PC-9 (cell line): ENCODE data around the gene SLC17A7. TPM values are rescaled to one million over a fixed set of nuclear protein-coding genes. Genes with fewer than 3 reads are reported as not detected.

Experiments
- BruUV-seq: library from RNA; stranded (reverse); fragments of 400-500 nt; replicated peaks from 2 replicates; lab custom pipeline; 2021; lab: Mats Ljungman, UMichigan
- CTCF ChIA-PET: fragments of 300-600 bp; sonication (Branson Sonifier 250); formaldehyde crosslinking; loops from one replicate; lab custom pipeline; 2022; ENCODE audit warnings: antibody characterized with exemption; lab: Charles Lee
- POLR2A ChIA-PET: fragments of 300-600 bp; sonication (Branson Sonifier 250); formaldehyde crosslinking; loops from one replicate; lab custom pipeline; 2022; ENCODE audit warnings: antibody characterized with exemption; ENCODE audit not compliant: unreplicated experiment; lab: Charles Lee
- DNase-seq, 2 experiments: peaks; one replicate each; pipeline versions ENCODE4 v3.0.0 to v3.0.0-alpha.2; 2015 to 2022; ENCODE audit warnings: mixed read lengths in 1 of 2
- H2AFZ ChIP-seq: fragments of 200-600 bp; sonication (generic); 2 replicates; pipeline ENCODE4 v1.8.1; 2017; ENCODE audit warnings: antibody characterized with exemption
- H3F3A ChIP-seq: fragments of 200-600 bp; sonication (generic); 2 replicates; pipeline ENCODE4 v1.8.1; 2017; ENCODE audit warnings: antibody characterized with exemption, mild to moderate bottlenecking, low read depth; ENCODE audit not compliant: insufficient read depth
- H3K27ac ChIP-seq: fragments of 200-600 bp; sonication (generic); 2 replicates; pipeline ENCODE4 v1.6.1; 2016; ENCODE audit warnings: mixed run types
- H3K27me3 ChIP-seq: fragments of 200-600 bp; sonication (generic); 2 replicates; pipeline ENCODE4 v1.6.1; 2016; ENCODE audit warnings: low read depth, mixed run types; ENCODE audit not compliant: insufficient read depth
- H3K36me3 ChIP-seq: fragments of 200-600 bp; sonication (generic); 2 replicates; pipeline ENCODE4 v1.6.1; 2016; ENCODE audit warnings: low read depth, mixed run types
- H3K4me1 ChIP-seq: fragments of 200-600 bp; sonication (generic); replicated peaks from 2 replicates; pipeline ENCODE4 v1.6.1; 2016; ENCODE audit warnings: mixed run types; ENCODE audit not compliant: insufficient read depth
- H3K4me2 ChIP-seq: fragments of 200-600 bp; sonication (generic); 2 replicates; pipeline ENCODE4 v1.6.1; 2017; ENCODE audit warnings: mixed run types
- H3K4me3 ChIP-seq: fragments of 200-600 bp; sonication (generic); 2 replicates; pipeline ENCODE4 v1.6.1; 2016; ENCODE audit warnings: mixed run types
- H3K79me2 ChIP-seq: fragments of 200-600 bp; sonication (generic); 2 replicates; pipeline ENCODE4 v1.6.1; 2017; ENCODE audit warnings: low read depth, mixed run types
- H3K9me2 ChIP-seq: fragments of 200-600 bp; sonication (generic); 2 replicates; pipeline ENCODE4 v1.8.1; 2017; ENCODE audit warnings: mild to moderate bottlenecking; ENCODE audit not compliant: insufficient read depth
- H3K9me3 ChIP-seq: fragments of 200-600 bp; sonication (generic); 2 replicates; pipeline ENCODE4 v1.8.1; 2016; ENCODE audit warnings: low read depth; ENCODE audit not compliant: insufficient read depth
- H4K20me1 ChIP-seq: fragments of 200-600 bp; sonication (generic); 2 replicates; pipeline ENCODE4 v1.8.1; 2017; ENCODE audit not compliant: insufficient read depth
- CTCF ChIP-seq: fragments of 200-600 bp; sonication (generic); conservative IDR thresholded peaks from 2 replicates; pipeline ENCODE4 v1.6.1; 2017; ENCODE audit warnings: mixed run types, antibody characterized with exemption, mild to moderate bottlenecking, moderate library complexity
- EZH2 ChIP-seq: fragments of 200-600 bp; sonication (generic); IDR thresholded peaks from 2 replicates; pipeline ENCODE4 v1.8.0; 2017; ENCODE audit warnings: antibody characterized with exemption, low read depth
- intact Hi-C: fragments of 100-400 bp; cut with micrococcal nuclease; formaldehyde crosslinking; loops from one replicate; pipeline ENCODE4 v1.10.0; 2022; ENCODE audit not compliant: unreplicated experiment
- total RNA-seq: library from RNA; stranded (reverse); gene quantifications from 2 replicates; pipeline ENCODE4 v1.2.3, GENCODE V29; 2021

The SLC17A7 gene
- total RNA-seq, 1 experiment from 2014 or later, result 0.68 TPM

- POLR2A ChIA-PET, result interaction anchor here (0.6 kb wide), 1 partner anchor 59 kb away, joined by 4 read pairs; no protein-coding TSS in a partner anchor
- Histone ChIP-seq H3K4me1 (no peaks in the 10 kb centered on the region), H3K4me2 (no peak overlapping the region), H3K9me3 (peaks cover 7% of the 10 kb centered on the region; the same call in 1 of the 2 replicates), H3K79me2 (no peaks in the 10 kb centered on the region), H3F3A (peaks cover 4% of the 10 kb centered on the region; the same call in 1 of the 2 replicates), H3K4me3 (no peak overlapping the region), H3K9me2 (no peaks in the 10 kb centered on the region), H3K36me3 (no peaks in the 10 kb centered on the region), H2AFZ (no peak overlapping the region), H3K27me3 (peaks cover 6% of the 10 kb centered on the region; the same call in 1 of the 2 replicates), H4K20me1 (no peaks in the 10 kb centered on the region), H3K27ac (no peak overlapping the region)
- BruUV-seq, result no TSS peak
- CTCF ChIA-PET, result interaction anchor here (0.6 kb wide), 1 partner anchor 58 kb away, joined by 4 read pairs; no protein-coding TSS in a partner anchor
- intact Hi-C loops, result no loop called here
- DNase-seq, result no peak
- TF ChIP-seq CTCF (no peak), EZH2 (no peak)
These were observed 57.7 kb downstream of the SLC17A7 start for GRCh38 chr19:49383599-49383998.

- no peak overlapping the region for H3K4me3 ChIP-seq
- no peaks in the 10 kb centered on the region for H4K20me1 ChIP-seq
- no peak overlapping the region for H2AFZ ChIP-seq
- no peaks in the 10 kb centered on the region for H3K4me1 ChIP-seq
- no peaks in the 10 kb centered on the region for H3K9me2 ChIP-seq
- peaks cover 7% of the 10 kb centered on the region; the same call in 1 of the 2 replicates for H3K9me3 ChIP-seq
- no peak overlapping the region for H3K27ac ChIP-seq
- peaks cover 4% of the 10 kb centered on the region; the same call in 1 of the 2 replicates for H3F3A ChIP-seq
- DNase-seq, result no peak
- BruUV-seq, result no TSS peak
- H3K4me2 ChIP-seq, result no peak overlapping the region
- TF ChIP-seq EZH2, result no peak
- TF ChIP-seq CTCF, result no peak
- peaks cover 6% of the 10 kb centered on the region; the same call in 1 of the 2 replicates for H3K27me3 ChIP-seq
- H3K36me3 ChIP-seq, result no peaks in the 10 kb centered on the region
- H3K79me2 ChIP-seq, result no peaks in the 10 kb centered on the region
- POLR2A ChIA-PET, result no interaction called here
- CTCF ChIA-PET, result no interaction called here
- intact Hi-C loops, result no loop called here
These were observed 58.7 kb downstream of the SLC17A7 start for GRCh38 chr19:49382639-49383038.

- ChIA-PET POLR2A (no interaction called here), CTCF (no interaction called here)
- TF ChIP-seq EZH2, result no peak
- no peak for TF ChIP-seq CTCF
- Histone ChIP-seq H3F3A (peaks cover 4% of the 10 kb centered on the region; the same call in 1 of the 2 replicates), H3K4me1 (no peaks in the 10 kb centered on the region), H3K4me3 (no peak overlapping the region), H3K27me3 (peaks cover 12% of the 10 kb centered on the region; the same call in 1 of the 2 replicates), H3K4me2 (no peak overlapping the region), H3K36me3 (no peaks in the 10 kb centered on the region), H3K27ac (no peak overlapping the region), H2AFZ (no peak overlapping the region), H3K9me3 (peaks cover 7% of the 10 kb centered on the region; the same call in 1 of the 2 replicates), H3K79me2 (no peaks in the 10 kb centered on the region), H3K9me2 (no peaks in the 10 kb centered on the region), H4K20me1 (no peaks in the 10 kb centered on the region)
- no peak for DNase-seq
- BruUV-seq, result no TSS peak
- intact Hi-C loops, result no loop called here
These were observed 60.9 kb downstream of the SLC17A7 start for GRCh38 chr19:49380391-49380790.

Other genes starting within 250 kb of the SLC17A7 start
- gene SLC6A16, start 116.3 kb downstream of the SLC17A7 start, total RNA-seq, result 0.48 and 0.61 TPM in 2 replicates
- not detected in 2 replicates for gene CD37, start 106.1 kb downstream of the SLC17A7 start, total RNA-seq
- gene TEAD2, start 79.1 kb downstream of the SLC17A7 start, total RNA-seq, result 55.5 and 55.6 TPM in 2 replicates
- gene DKKL1, start 77.7 kb downstream of the SLC17A7 start, total RNA-seq, result 0.85 TPM in 1 of 2 replicates, not detected in the other
- 0.39 TPM in 1 of 2 replicates, not detected in the other for gene KASH5, start 53.3 kb downstream of the SLC17A7 start, total RNA-seq
- not detected in 2 replicates for gene PTH2, start 18.1 kb downstream of the SLC17A7 start, total RNA-seq
- not detected in 2 replicates for gene GFY, start 16.1 kb downstream of the SLC17A7 start, total RNA-seq
- 156 and 184 TPM in 2 replicates for gene PIH1D1, start 10.3 kb upstream of the SLC17A7 start, total RNA-seq
- gene ALDH16A1, start 11.7 kb upstream of the SLC17A7 start, total RNA-seq, result 40.9 and 66.8 TPM in 2 replicates
- 5.1 and 5.3 TPM in 2 replicates for gene FLT3LG, start 32.7 kb upstream of the SLC17A7 start, total RNA-seq
- 2,360 and 3,865 TPM in 2 replicates for gene RPL13A, start 46.1 kb upstream of the SLC17A7 start, total RNA-seq
- gene RPS11, start 54.9 kb upstream of the SLC17A7 start, total RNA-seq, result 1,702 and 2,282 TPM in 2 replicates
- 4.8 and 6.7 TPM in 2 replicates for gene FCGRT, start 71.1 kb upstream of the SLC17A7 start, total RNA-seq
- gene RCN3, start 86.5 kb upstream of the SLC17A7 start, total RNA-seq, result 0.75 and 0.96 TPM in 2 replicates
- gene NOSIP, start 139.0 kb upstream of the SLC17A7 start, total RNA-seq, result 63.6 and 71.3 TPM in 2 replicates
- gene PRRG2, start 139.8 kb upstream of the SLC17A7 start, total RNA-seq, result 16.2 TPM in 2 replicates
- gene PRR12, start 149.7 kb upstream of the SLC17A7 start, total RNA-seq, result 40.4 and 41.3 TPM in 2 replicates
- gene RRAS, start 198.6 kb upstream of the SLC17A7 start, total RNA-seq, result 36.6 and 40.6 TPM in 2 replicates
- 86.9 and 91.3 TPM in 2 replicates for gene SCAF1, start 200.7 kb upstream of the SLC17A7 start, total RNA-seq
- gene IRF3, start 224.3 kb upstream of the SLC17A7 start, total RNA-seq, result 181 and 220 TPM in 2 replicates
- 80.3 and 84.8 TPM in 2 replicates for gene BCL2L12, start 224.4 kb upstream of the SLC17A7 start, total RNA-seq
- 228 and 261 TPM in 2 replicates for gene PRMT1, start 235.7 kb upstream of the SLC17A7 start, total RNA-seq
- gene ADM5, start 248.1 kb upstream of the SLC17A7 start, total RNA-seq, result 9.5 and 14.2 TPM in 2 replicates
- gene CPT1C, start 249.6 kb upstream of the SLC17A7 start, total RNA-seq, result 1.7 and 2.1 TPM in 2 replicates